ENCODE results near the gene ZCCHC17. TPM values are rescaled to one million over a fixed set of nuclear protein-coding genes. Genes with fewer than 3 reads are reported as not detected.

ZCCHC17 gene
- total RNA-seq, 2 experiments from 2014 or later: 30.1 to 33.8 TPM

- POLR2A ChIA-PET: interaction anchor here (0.6 kb wide), 2 partner anchors 36 to 1335 kb away, joined by 6 to 8 read pairs; no protein-coding TSS in a partner anchor
- no peaks in the 10 kb centered on the region for H3K4me1 ChIP-seq (ENCODE audit: insufficient read depth, low read length, poor library complexity, severe bottlenecking)
- no peaks in the 10 kb centered on the region for H3K36me3 ChIP-seq (ENCODE audit: insufficient read depth, low read length)
- CTCF ChIA-PET (ENCODE audit: unreplicated experiment): no interaction called here
- intact Hi-C loops (cut with micrococcal nuclease; ENCODE audit: unreplicated experiment): no loop called here
- H3K9me3 ChIP-seq (ENCODE audit: low read length): no peaks in the 10 kb centered on the region
- H4K20me1 ChIP-seq (ENCODE audit: insufficient read depth, low read length): no peaks in the 10 kb centered on the region
- no peak overlapping the region for H3K4me3 ChIP-seq (ENCODE audit: low read depth, low read length, poor library complexity, severe bottlenecking)
- no peak overlapping the region for H3K27ac ChIP-seq (ENCODE audit: low read depth, low read length, poor library complexity, severe bottlenecking)
- H2AFZ ChIP-seq (ENCODE audit: low read length): no peak overlapping the region
- H3K9me2 ChIP-seq (ENCODE audit: insufficient read depth, low read length): no peaks in the 10 kb centered on the region
- H3K4me2 ChIP-seq (ENCODE audit: low read length): no peak overlapping the region
- no peak for DNase-seq (ENCODE audit: low spot score)
- H3K79me2 ChIP-seq (ENCODE audit: insufficient read depth, low read depth, low read length): no peaks in the 10 kb centered on the region
- TF ChIP-seq, protein P1, sequence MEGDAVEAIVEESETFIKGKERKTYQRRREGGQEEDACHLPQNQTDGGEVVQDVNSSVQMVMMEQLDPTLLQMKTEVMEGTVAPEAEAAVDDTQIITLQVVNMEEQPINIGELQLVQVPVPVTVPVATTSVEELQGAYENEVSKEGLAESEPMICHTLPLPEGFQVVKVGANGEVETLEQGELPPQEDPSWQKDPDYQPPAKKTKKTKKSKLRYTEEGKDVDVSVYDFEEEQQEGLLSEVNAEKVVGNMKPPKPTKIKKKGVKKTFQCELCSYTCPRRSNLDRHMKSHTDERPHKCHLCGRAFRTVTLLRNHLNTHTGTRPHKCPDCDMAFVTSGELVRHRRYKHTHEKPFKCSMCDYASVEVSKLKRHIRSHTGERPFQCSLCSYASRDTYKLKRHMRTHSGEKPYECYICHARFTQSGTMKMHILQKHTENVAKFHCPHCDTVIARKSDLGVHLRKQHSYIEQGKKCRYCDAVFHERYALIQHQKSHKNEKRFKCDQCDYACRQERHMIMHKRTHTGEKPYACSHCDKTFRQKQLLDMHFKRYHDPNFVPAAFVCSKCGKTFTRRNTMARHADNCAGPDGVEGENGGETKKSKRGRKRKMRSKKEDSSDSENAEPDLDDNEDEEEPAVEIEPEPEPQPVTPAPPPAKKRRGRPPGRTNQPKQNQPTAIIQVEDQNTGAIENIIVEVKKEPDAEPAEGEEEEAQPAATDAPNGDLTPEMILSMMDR (conservative IDR thresholded peaks at IDR 0.05; ENCODE audit: low read length): no peak
- TF ChIP-seq EZH2phosphoT487 (IDR thresholded peaks at IDR 0.05; ENCODE audit: borderline replicate concordance, low read depth, low read length): no peak
- no TSS peak for BruUV-seq (replicated peaks)
Measured at GRCh38 chr1:31376375-31377134, 79.7 kb downstream of the ZCCHC17 start.

- no peak overlapping the region for H3K4me3 ChIP-seq (ENCODE audit: low read depth, low read length, poor library complexity, severe bottlenecking)
- no peak overlapping the region for H2AFZ ChIP-seq (ENCODE audit: low read length)
- no peak for DNase-seq (ENCODE audit: low spot score)
- TF ChIP-seq, protein P1 (conservative IDR thresholded peaks at IDR 0.05; ENCODE audit: low read length): no peak
- TF ChIP-seq EZH2phosphoT487 (IDR thresholded peaks at IDR 0.05; ENCODE audit: borderline replicate concordance, low read depth, low read length): no peak
- H3K4me2 ChIP-seq (ENCODE audit: low read length): no peak overlapping the region
- BruUV-seq (replicated peaks): no TSS peak
- intact Hi-C loops (cut with micrococcal nuclease; ENCODE audit: unreplicated experiment): no loop called here
- H3K79me2 ChIP-seq (ENCODE audit: insufficient read depth, low read depth, low read length): no peaks in the 10 kb centered on the region
- H3K36me3 ChIP-seq (ENCODE audit: insufficient read depth, low read length): no peaks in the 10 kb centered on the region
- H3K4me1 ChIP-seq (ENCODE audit: insufficient read depth, low read length, poor library complexity, severe bottlenecking): no peaks in the 10 kb centered on the region
- no peaks in the 10 kb centered on the region for H3K9me3 ChIP-seq (ENCODE audit: low read length)
- no peaks in the 10 kb centered on the region for H4K20me1 ChIP-seq (ENCODE audit: insufficient read depth, low read length)
- ChIA-PET CTCF (ENCODE audit: unreplicated experiment) (no interaction called here), POLR2A (interaction anchor here (0.6 kb wide), 2 partner anchors 37 to 1334 kb away, joined by 6 to 8 read pairs; no protein-coding TSS in a partner anchor)
- no peak overlapping the region for H3K27ac ChIP-seq (ENCODE audit: low read depth, low read length, poor library complexity, severe bottlenecking)
- H3K9me2 ChIP-seq (ENCODE audit: insufficient read depth, low read length): no peaks in the 10 kb centered on the region
Measured at GRCh38 chr1:31377364-31377863, 80.6 kb downstream of the ZCCHC17 start.

- Histone ChIP-seq H3K36me3 (ENCODE audit: insufficient read depth, low read length) (no peaks in the 10 kb centered on the region), H4K20me1 (ENCODE audit: insufficient read depth, low read length) (no peaks in the 10 kb centered on the region), H3K4me3 (ENCODE audit: low read depth, low read length, poor library complexity, severe bottlenecking) (no peak overlapping the region), H3K9me3 (ENCODE audit: low read length) (no peaks in the 10 kb centered on the region), H3K4me2 (ENCODE audit: low read length) (no peak overlapping the region), H2AFZ (ENCODE audit: low read length) (no peak overlapping the region), H3K4me1 (ENCODE audit: insufficient read depth, low read length, poor library complexity, severe bottlenecking) (no peaks in the 10 kb centered on the region), H3K79me2 (ENCODE audit: insufficient read depth, low read depth, low read length) (no peaks in the 10 kb centered on the region), H3K9me2 (ENCODE audit: insufficient read depth, low read length) (no peaks in the 10 kb centered on the region), H3K27ac (ENCODE audit: low read depth, low read length, poor library complexity, severe bottlenecking) (no peak overlapping the region)
- BruUV-seq (replicated peaks): no TSS peak
- TF ChIP-seq, protein P1 (conservative IDR thresholded peaks at IDR 0.05; ENCODE audit: low read length): no peak
- no peak for TF ChIP-seq EZH2phosphoT487 (IDR thresholded peaks at IDR 0.05; ENCODE audit: borderline replicate concordance, low read depth, low read length)
- ChIA-PET CTCF (ENCODE audit: unreplicated experiment) (no interaction called here), POLR2A (no interaction called here)
- DNase-seq (ENCODE audit: low spot score): no peak
- intact Hi-C loops (cut with micrococcal nuclease; ENCODE audit: unreplicated experiment): no loop called here
Measured at GRCh38 chr1:31378001-31378400, 81.2 kb downstream of the ZCCHC17 start.

Measured in OCI-LY7 (cell line).